Pancreas (tissue), 10 donors: Measurements from ENCODE around the gene CPA3. TPM values are rescaled to one million over a fixed set of nuclear protein-coding genes. Genes with fewer than 3 reads are reported as not detected.
A peak's percentile ranks its signal among the peaks of the same experiment; 100 is the strongest.

Experiments
- ATAC-seq, 4 donors: fragments of 200-7000 bp; cut with Tn5 transposase; one replicate each; pipeline versions ENCODE4 v1.8.0 to v1.9.1; 2020; ENCODE audit warnings: mild to moderate bottlenecking in 4 of 4, moderate library complexity in 4 of 4
- DNase-seq, 6 donors: peaks; one replicate each; pipeline ENCODE4 v3.0.0-alpha.2; 2020
- FAIRE-seq: peaks from 2 replicates; lab custom pipeline; 2012; peaks lifted over from hg19 to GRCh38; lab: Jason Lieb, UNC
- H3K27ac ChIP-seq, 4 donors: fragments of 200-600 bp; sonication (generic); 1 replicate in 3 of 4; 2 replicates in 1 of 4; pipeline versions ENCODE4 v1.5.0 to v1.8.0; 2020
- H3K27me3 ChIP-seq, 4 donors: fragments of 200-600 bp; one replicate each; pipeline ENCODE4 v1.8.0; 2021
- H3K36me3 ChIP-seq, 3 donors: fragments of 200-600 bp; sonication (generic) in 1 of 3; one replicate each; pipeline versions ENCODE4 v1.5.0 to v1.8.0; 2020 to 2021
- H3K4me1 ChIP-seq, 3 donors: fragments of 200-600 bp; one replicate each; pipeline ENCODE4 v1.8.0; 2021
- H3K4me3 ChIP-seq, 4 donors: fragments of 200-600 bp; sonication (generic) in 2 of 4; one replicate each; pipeline versions ENCODE4 v1.5.0 to v1.8.0; 2020 to 2021
- H3K9me3 ChIP-seq, 4 donors: fragments of 200-600 bp; one replicate each; pipeline ENCODE4 v1.8.0; 2021
- WGBS, 2 donors: extraction: QIAGEN DNeasy Blood & Tissue Kit; methylation state at CpG; one replicate each; pipeline ENCODE4 v1.1.7; 2013; 5-methylcytosine and 5-hydroxymethylcytosine counted together
- intact Hi-C, 3 donors: fragments of 100-400 bp; cut with DNase I; formaldehyde crosslinking; loops; one replicate each; pipeline versions ENCODE4 v1.11.1 to v1.14.2; 2022
- polyA plus RNA-seq, 2 donors: library from polyadenylated mRNA; stranded (reverse); fragments of 200-250 nt; gene quantifications; one replicate each; pipeline ENCODE4 v1.2.3, GENCODE V29; 2013
- total RNA-seq, 6 donors: library from RNA; stranded (reverse); fragmentation: NEBNext Ultra II Directional in 4 of 6; extraction: Animal tissue kit (Norgen Biotek cat#: 25700) in 4 of 6; gene quantifications; one replicate each; pipeline versions ENCODE4 v1.2.1 to v1.2.4, GENCODE V29; 2021 to 2023
- TF ChIP-seq, protein P1 (sequence below), 4 donors: fragments of 200-600 bp; sonication (generic) in 3 of 4; IDR thresholded peaks; one replicate each; pipeline versions ENCODE4 v1.5.0 to v1.8.0; 2021; ENCODE audit warnings: antibody characterized with exemption in 4 of 4
- donor health status: healthy with polysubstance abuse.
- donor health status: DM: no; HTN: no; CAD: no; lungs with moderate emphysema.
- donor health status: DM: no; HTN: no; CAD: no.
- donor health status: control.
- donor health status: control.
- donor health status: Bipolar disorder and iron deficiency.
- donor health status: DM: yes; HTN: yes; CAD: no.
- donor health status: DM: no; HTN: no; CAD: no.
- donor health status: DM: no; HTN: no; CAD: no.
- donor health status: DM: yes; HTN: yes; CAD: no.

The CPA3 gene
- total and polyA plus RNA-seq, 8 donors, result 1.1 to 10.4 (median 4.8) TPM

DNA sequence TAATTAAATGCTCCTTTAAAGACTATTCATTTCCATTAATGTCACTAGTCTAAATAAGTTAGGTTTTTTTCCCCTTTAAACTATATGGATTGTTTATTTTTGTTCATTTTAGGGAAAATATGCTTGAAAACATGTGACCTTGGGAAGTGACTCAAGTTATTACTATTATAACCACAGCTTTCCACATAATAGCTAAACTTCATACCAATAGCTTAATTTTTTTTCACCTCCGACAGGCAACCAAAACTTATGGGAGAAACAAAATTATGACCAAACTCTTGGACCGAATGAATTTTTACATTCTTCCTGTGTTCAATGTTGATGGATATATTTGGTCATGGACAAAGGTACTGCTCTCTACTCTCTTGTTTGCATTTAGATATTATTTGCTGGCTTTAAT lies 16.2 kb downstream of the CPA3 start:
- no peaks in the 10 kb centered on the region for H3K36me3 ChIP-seq
- TF ChIP-seq, protein P1, sequence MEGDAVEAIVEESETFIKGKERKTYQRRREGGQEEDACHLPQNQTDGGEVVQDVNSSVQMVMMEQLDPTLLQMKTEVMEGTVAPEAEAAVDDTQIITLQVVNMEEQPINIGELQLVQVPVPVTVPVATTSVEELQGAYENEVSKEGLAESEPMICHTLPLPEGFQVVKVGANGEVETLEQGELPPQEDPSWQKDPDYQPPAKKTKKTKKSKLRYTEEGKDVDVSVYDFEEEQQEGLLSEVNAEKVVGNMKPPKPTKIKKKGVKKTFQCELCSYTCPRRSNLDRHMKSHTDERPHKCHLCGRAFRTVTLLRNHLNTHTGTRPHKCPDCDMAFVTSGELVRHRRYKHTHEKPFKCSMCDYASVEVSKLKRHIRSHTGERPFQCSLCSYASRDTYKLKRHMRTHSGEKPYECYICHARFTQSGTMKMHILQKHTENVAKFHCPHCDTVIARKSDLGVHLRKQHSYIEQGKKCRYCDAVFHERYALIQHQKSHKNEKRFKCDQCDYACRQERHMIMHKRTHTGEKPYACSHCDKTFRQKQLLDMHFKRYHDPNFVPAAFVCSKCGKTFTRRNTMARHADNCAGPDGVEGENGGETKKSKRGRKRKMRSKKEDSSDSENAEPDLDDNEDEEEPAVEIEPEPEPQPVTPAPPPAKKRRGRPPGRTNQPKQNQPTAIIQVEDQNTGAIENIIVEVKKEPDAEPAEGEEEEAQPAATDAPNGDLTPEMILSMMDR (IDR thresholded peaks at IDR 0.05), result no peak
- FAIRE-seq, result no peak
- H3K27ac ChIP-seq, result no peak overlapping the region
- H3K4me3 ChIP-seq, result no peak overlapping the region
- peaks cover 15 to 25% (median 17%) of the 10 kb centered on the region in 3 donors for H3K4me1 ChIP-seq
- DNase-seq, result no peak
- H3K9me3 ChIP-seq, result no peaks in the 10 kb centered on the region
- intact Hi-C loops, result no loop called here
- no peaks in the 10 kb centered on the region for H3K27me3 ChIP-seq
- no peak for ATAC-seq
- 63 to 71% methylated on average over 2 of the region's 2 CpGs for WGBS, 2 donors

DNA sequence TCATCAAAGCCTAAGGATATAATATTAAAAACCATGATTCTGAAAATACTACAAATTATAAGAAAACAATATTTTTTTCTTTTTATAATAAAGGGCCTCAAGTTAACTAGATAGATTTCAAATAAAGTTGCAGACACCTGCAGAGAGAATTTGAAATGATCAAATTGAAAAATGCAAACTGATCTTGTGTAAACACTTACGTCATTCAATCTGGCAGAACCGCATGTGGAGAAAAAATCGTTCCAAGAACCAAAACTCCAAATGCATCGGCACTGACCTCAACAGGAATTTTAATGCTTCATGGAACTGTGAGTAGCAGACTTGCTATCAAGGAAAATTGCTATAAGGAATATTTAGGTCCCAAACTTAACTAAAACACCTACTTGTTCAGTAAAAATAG lies 17.2 kb downstream of the CPA3 start:
- TF ChIP-seq, protein P1 (IDR thresholded peaks at IDR 0.05), result no peak
- no peaks in the 10 kb centered on the region for H3K27me3 ChIP-seq
- H3K4me3 ChIP-seq, result no peak overlapping the region
- H3K9me3 ChIP-seq, result no peaks in the 10 kb centered on the region
- peak overlapping the region in 2 of 4 donors; percentile 24 to 46 for H3K27ac ChIP-seq
- no peaks in the 10 kb centered on the region for H3K36me3 ChIP-seq
- intact Hi-C loops, result no loop called here
- FAIRE-seq (no peak), DNase-seq (peak in 1 of 6 donors; percentile 38), ATAC-seq (peak; percentile 79 to 85 (median 80))
- peaks cover 15 to 25% (median 17%) of the 10 kb centered on the region in 3 donors for H3K4me1 ChIP-seq
- 8 to 10% methylated on average over 4 of the region's 4 CpGs for WGBS, 2 donors

DNA sequence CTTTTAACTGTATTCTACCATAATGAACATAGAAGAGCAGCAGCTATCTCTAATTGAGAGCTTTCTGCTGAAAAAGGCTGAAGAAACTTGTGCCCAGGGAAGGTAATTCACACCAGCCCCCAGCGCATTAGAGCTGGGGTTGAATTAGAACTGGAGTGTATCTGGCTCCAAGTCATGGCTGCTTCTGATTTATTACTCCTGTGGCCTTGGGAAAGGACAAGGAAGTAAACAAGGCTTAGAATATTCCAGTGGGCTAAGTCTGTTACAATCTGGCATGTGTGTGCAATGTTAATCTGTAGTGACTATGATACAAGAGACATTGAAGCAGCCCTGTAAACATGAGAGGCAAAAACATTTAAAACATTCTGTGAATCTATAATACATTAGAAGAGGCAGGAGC lies 18.1 kb downstream of the CPA3 start:
- H3K4me1 ChIP-seq, result peaks cover 15 to 25% (median 17%) of the 10 kb centered on the region in 3 donors
- 32 to 38% methylated on average over 1 of the region's 1 CpG for WGBS, 2 donors
- no peak overlapping the region for H3K4me3 ChIP-seq
- no peaks in the 10 kb centered on the region for H3K36me3 ChIP-seq
- no peaks in the 10 kb centered on the region for H3K27me3 ChIP-seq
- FAIRE-seq (no peak), DNase-seq (no peak), ATAC-seq (peak; percentile 50 to 86 (median 79))
- no peaks in the 10 kb centered on the region for H3K9me3 ChIP-seq
- TF ChIP-seq, protein P1 (IDR thresholded peaks at IDR 0.05), result no peak
- peak overlapping the region in 2 of 4 donors; percentile 24 to 46 for H3K27ac ChIP-seq
- intact Hi-C loops, result no loop called here

DNA sequence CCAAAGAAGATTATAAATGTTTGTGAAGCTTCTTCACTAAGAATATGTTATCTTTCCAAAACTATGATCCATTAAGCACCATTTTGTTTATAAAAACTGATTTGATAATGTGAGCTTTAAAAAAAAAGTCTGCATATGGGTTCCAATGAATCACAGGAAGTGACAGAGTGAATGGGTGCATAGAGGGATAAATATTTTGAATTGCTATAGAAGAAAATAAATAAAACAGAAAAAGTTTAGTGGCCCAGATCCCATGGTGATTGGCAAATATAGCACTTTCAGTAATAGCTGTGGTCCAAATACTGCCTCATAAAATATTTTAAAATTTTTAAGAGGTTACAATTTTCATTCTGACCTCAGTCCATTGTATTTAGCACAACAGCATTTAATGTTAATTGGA lies 19.2 kb downstream of the CPA3 start:
- Histone ChIP-seq H3K9me3 (no peaks in the 10 kb centered on the region), H3K27me3 (no peaks in the 10 kb centered on the region), H3K27ac (no peak overlapping the region), H3K36me3 (no peaks in the 10 kb centered on the region), H3K4me3 (no peak overlapping the region), H3K4me1 (peaks cover 15 to 25% (median 17%) of the 10 kb centered on the region in 3 donors)
- TF ChIP-seq, protein P1 (IDR thresholded peaks at IDR 0.05), result no peak
- no peak for FAIRE-seq
- intact Hi-C loops, result no loop called here
- ATAC-seq, result no peak
- no peak for DNase-seq

DNA sequence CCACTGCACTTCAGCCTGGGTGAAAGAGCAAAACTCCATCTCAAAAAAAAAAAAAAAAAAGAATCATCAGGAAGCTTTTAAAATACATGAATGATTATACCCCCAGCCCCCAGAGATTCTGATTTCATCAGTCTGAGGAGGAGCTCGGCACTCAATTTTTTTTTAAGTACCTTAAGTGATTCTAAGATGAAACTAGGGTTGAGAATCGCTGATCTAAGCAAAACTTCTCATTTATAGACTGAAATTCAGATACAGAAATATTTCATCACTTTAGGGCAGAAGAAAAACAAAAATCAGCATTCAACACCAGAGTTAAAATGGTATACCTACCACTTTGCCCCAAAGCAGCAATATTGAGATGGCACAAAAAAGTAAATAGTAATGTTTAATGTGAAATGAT lies 24.7 kb downstream of the CPA3 start:
- WGBS, 2 donors, result 89 to 93% methylated on average over 2 of the region's 2 CpGs
- FAIRE-seq (no peak), ATAC-seq (no peak), DNase-seq (no peak)
- Histone ChIP-seq H3K27ac (no peak overlapping the region), H3K27me3 (no peaks in the 10 kb centered on the region), H3K9me3 (no peaks in the 10 kb centered on the region), H3K4me1 (no peaks in the 10 kb centered on the region), H3K36me3 (no peaks in the 10 kb centered on the region), H3K4me3 (no peak overlapping the region)
- intact Hi-C loops, result no loop called here
- TF ChIP-seq, protein P1 (IDR thresholded peaks at IDR 0.05), result no peak
